HL-60 (cell line): ENCODE data around the gene PKN2.

ENCODE experiments used
- POLR2AphosphoS5 ChIP-seq: IDR thresholded peaks from 2 replicates; pipeline ENCODE4 v1.6.1; 2012; ENCODE audit warnings: low read depth
- TF ChIP-seq, protein P1 (sequence below): IDR thresholded peaks from one replicate; pipeline ENCODE4 v1.5.1; 2011; ENCODE audit warnings: low read length, control low read depth, inconsistent platforms; ENCODE audit not compliant: insufficient read depth

DNA sequence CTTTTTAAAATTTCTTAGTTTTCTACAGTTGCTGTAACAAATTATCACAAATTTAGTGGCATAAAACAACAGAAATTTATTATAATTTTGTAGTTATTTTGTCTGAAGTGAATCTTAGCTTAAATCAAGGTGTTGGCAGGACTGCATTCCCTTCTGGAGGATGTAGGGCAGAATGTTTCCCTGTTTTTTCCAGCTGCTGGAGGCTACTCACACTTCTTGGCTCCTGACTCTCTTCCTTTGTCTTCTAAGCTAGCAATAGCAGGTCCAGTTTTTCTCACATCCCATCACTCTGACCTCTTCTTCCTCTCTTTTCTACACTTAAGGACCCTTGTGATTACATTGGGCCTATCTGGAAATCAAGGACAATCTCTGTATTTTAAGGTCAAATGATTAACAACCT, 84.1 kb downstream of the PKN2 start:
- TF ChIP-seq, protein P1, sequence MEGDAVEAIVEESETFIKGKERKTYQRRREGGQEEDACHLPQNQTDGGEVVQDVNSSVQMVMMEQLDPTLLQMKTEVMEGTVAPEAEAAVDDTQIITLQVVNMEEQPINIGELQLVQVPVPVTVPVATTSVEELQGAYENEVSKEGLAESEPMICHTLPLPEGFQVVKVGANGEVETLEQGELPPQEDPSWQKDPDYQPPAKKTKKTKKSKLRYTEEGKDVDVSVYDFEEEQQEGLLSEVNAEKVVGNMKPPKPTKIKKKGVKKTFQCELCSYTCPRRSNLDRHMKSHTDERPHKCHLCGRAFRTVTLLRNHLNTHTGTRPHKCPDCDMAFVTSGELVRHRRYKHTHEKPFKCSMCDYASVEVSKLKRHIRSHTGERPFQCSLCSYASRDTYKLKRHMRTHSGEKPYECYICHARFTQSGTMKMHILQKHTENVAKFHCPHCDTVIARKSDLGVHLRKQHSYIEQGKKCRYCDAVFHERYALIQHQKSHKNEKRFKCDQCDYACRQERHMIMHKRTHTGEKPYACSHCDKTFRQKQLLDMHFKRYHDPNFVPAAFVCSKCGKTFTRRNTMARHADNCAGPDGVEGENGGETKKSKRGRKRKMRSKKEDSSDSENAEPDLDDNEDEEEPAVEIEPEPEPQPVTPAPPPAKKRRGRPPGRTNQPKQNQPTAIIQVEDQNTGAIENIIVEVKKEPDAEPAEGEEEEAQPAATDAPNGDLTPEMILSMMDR = no peak
- no peak for TF ChIP-seq POLR2AphosphoS5
